ENCODE results near the gene LRRC45.

The LRRC45 gene

GRCh38 chr17:81996232-81996756 lies 26.8 kb upstream of the LRRC45 start:
- Histone ChIP-seq H3K36me3 (replicated peaks in 1 of 2; ENCODE audit: control insufficient read depth in 2 of 2, insufficient read depth in 2 of 2, low read length in 2 of 2) (peaks cover 0 to 7% of the 10 kb centered on the region in 2 donors), H2BK15ac (ENCODE audit: low read length) (no peak overlapping the region), H3K14ac (ENCODE audit: low read length) (no peak overlapping the region), H3K4me3 (ENCODE audit: low read length in 2 of 2) (no peak overlapping the region), H3K9ac (ENCODE audit: low read depth, low read length, poor library complexity) (peak overlapping the region; percentile 44), H2AFZ (ENCODE audit: low read length) (no peak overlapping the region), H3K4me2 (ENCODE audit: insufficient read depth, low read length, poor library complexity, severe bottlenecking) (no peak overlapping the region), H2BK120ac (ENCODE audit: low read depth, low read length) (no peak overlapping the region), H3K27ac (replicated peaks; ENCODE audit: low read length) (no peak overlapping the region), H3K23ac (ENCODE audit: low read depth, low read length, poor library complexity) (no peak overlapping the region), H3K9me3 (replicated peaks in 1 of 2; ENCODE audit: control insufficient read depth in 2 of 2, insufficient read depth in 1 of 2, low read depth in 1 of 2, low read length in 2 of 2) (peaks cover 0 to 3% of the 10 kb centered on the region in 2 donors), H2BK5ac (ENCODE audit: low read length) (no peak overlapping the region), H3K79me1 (ENCODE audit: low read depth, low read length) (peaks cover 17% of the 10 kb centered on the region), H2BK12ac (ENCODE audit: low read length) (no peak overlapping the region), H2AK5ac (ENCODE audit: low read depth, low read length) (peak overlapping the region; percentile 70), H4K8ac (ENCODE audit: low read depth, low read length) (no peak overlapping the region), H3K18ac (ENCODE audit: low read length) (no peak overlapping the region), H3K27me3 (ENCODE audit: control insufficient read depth in 3 of 3, insufficient read depth in 3 of 3, low read depth in 1 of 3, low read length in 3 of 3) (no peaks in the 10 kb centered on the region), H4K91ac (ENCODE audit: low read depth, low read length, poor library complexity) (no peak overlapping the region), H3K4ac (ENCODE audit: low read length) (no peak overlapping the region), H3K4me1 (ENCODE audit: control insufficient read depth in 2 of 2, insufficient read depth in 1 of 2, low read depth in 1 of 2, low read length in 2 of 2) (peaks cover 25 to 27% of the 10 kb centered on the region in 2 donors)
- no peak for DNase-seq (ENCODE audit: low spot score)
- WGBS, 2 donors (ENCODE audit: extremely low coverage in 2 of 2, insufficient read length in 2 of 2, insufficient replicate concordance in 1 of 2): no CpG with 5 or more reads among the region's 28 CpGs

- Histone ChIP-seq H3K79me1 (ENCODE audit: low read depth, low read length) (peaks cover 17% of the 10 kb centered on the region), H2BK15ac (ENCODE audit: low read length) (no peak overlapping the region), H2BK12ac (ENCODE audit: low read length) (no peak overlapping the region), H3K18ac (ENCODE audit: low read length) (no peak overlapping the region), H3K27me3 (ENCODE audit: control insufficient read depth in 3 of 3, insufficient read depth in 3 of 3, low read depth in 1 of 3, low read length in 3 of 3) (no peaks in the 10 kb centered on the region), H3K4me3 (ENCODE audit: low read length in 2 of 2) (peak overlapping the region in 1 of 2 donors; percentile 52), H3K14ac (ENCODE audit: low read length) (no peak overlapping the region), H4K8ac (ENCODE audit: low read depth, low read length) (no peak overlapping the region), H3K4me1 (ENCODE audit: control insufficient read depth in 2 of 2, insufficient read depth in 1 of 2, low read depth in 1 of 2, low read length in 2 of 2) (peaks cover 19 to 23% of the 10 kb centered on the region in 2 donors), H4K91ac (ENCODE audit: low read depth, low read length, poor library complexity) (no peak overlapping the region), H3K4ac (ENCODE audit: low read length) (no peak overlapping the region), H3K23ac (ENCODE audit: low read depth, low read length, poor library complexity) (no peak overlapping the region), H3K4me2 (ENCODE audit: insufficient read depth, low read length, poor library complexity, severe bottlenecking) (no peak overlapping the region), H3K9me3 (replicated peaks in 1 of 2; ENCODE audit: control insufficient read depth in 2 of 2, insufficient read depth in 1 of 2, low read depth in 1 of 2, low read length in 2 of 2) (peaks cover 0 to 3% of the 10 kb centered on the region in 2 donors), H2AK5ac (ENCODE audit: low read depth, low read length) (no peak overlapping the region), H2BK120ac (ENCODE audit: low read depth, low read length) (no peak overlapping the region), H3K27ac (replicated peaks; ENCODE audit: low read length) (no peak overlapping the region), H3K36me3 (replicated peaks in 1 of 2; ENCODE audit: control insufficient read depth in 2 of 2, insufficient read depth in 2 of 2, low read length in 2 of 2) (peaks cover 0 to 7% of the 10 kb centered on the region in 2 donors), H2BK5ac (ENCODE audit: low read length) (no peak overlapping the region), H2AFZ (ENCODE audit: low read length) (no peak overlapping the region), H3K9ac (ENCODE audit: low read depth, low read length, poor library complexity) (no peak overlapping the region)
- no CpG with 5 or more reads among the region's 30 CpGs for WGBS, 2 donors (ENCODE audit: extremely low coverage in 2 of 2, insufficient read length in 2 of 2, insufficient replicate concordance in 1 of 2)
- no peak for DNase-seq (ENCODE audit: low spot score)
Observed at GRCh38 chr17:81996757-81997441, 26.2 kb upstream of the LRRC45 start.

- Histone ChIP-seq H2BK15ac (ENCODE audit: low read length) (no peak overlapping the region), H3K4ac (ENCODE audit: low read length) (no peak overlapping the region), H3K27me3 (ENCODE audit: control insufficient read depth in 3 of 3, insufficient read depth in 3 of 3, low read depth in 1 of 3, low read length in 3 of 3) (no peaks in the 10 kb centered on the region), H3K36me3 (replicated peaks in 1 of 2; ENCODE audit: control insufficient read depth in 2 of 2, insufficient read depth in 2 of 2, low read length in 2 of 2) (peaks cover 0 to 7% of the 10 kb centered on the region in 2 donors), H3K4me2 (ENCODE audit: insufficient read depth, low read length, poor library complexity, severe bottlenecking) (no peak overlapping the region), H4K8ac (ENCODE audit: low read depth, low read length) (no peak overlapping the region), H2AK5ac (ENCODE audit: low read depth, low read length) (no peak overlapping the region), H3K27ac (replicated peaks; ENCODE audit: low read length) (no peak overlapping the region), H3K9me3 (replicated peaks in 1 of 2; ENCODE audit: control insufficient read depth in 2 of 2, insufficient read depth in 1 of 2, low read depth in 1 of 2, low read length in 2 of 2) (peaks cover 0 to 3% of the 10 kb centered on the region in 2 donors), H3K23ac (ENCODE audit: low read depth, low read length, poor library complexity) (no peak overlapping the region), H3K14ac (ENCODE audit: low read length) (no peak overlapping the region), H2AFZ (ENCODE audit: low read length) (no peak overlapping the region), H3K4me1 (ENCODE audit: control insufficient read depth in 2 of 2, insufficient read depth in 1 of 2, low read depth in 1 of 2, low read length in 2 of 2) (peaks cover 10 to 13% of the 10 kb centered on the region in 2 donors), H2BK12ac (ENCODE audit: low read length) (no peak overlapping the region), H2BK120ac (ENCODE audit: low read depth, low read length) (no peak overlapping the region), H3K4me3 (ENCODE audit: low read length in 2 of 2) (no peak overlapping the region), H3K79me1 (ENCODE audit: low read depth, low read length) (peaks cover 15% of the 10 kb centered on the region), H4K91ac (ENCODE audit: low read depth, low read length, poor library complexity) (no peak overlapping the region), H2BK5ac (ENCODE audit: low read length) (no peak overlapping the region), H3K18ac (ENCODE audit: low read length) (no peak overlapping the region), H3K9ac (ENCODE audit: low read depth, low read length, poor library complexity) (no peak overlapping the region)
- DNase-seq (ENCODE audit: low spot score): no peak
- WGBS, 2 donors (ENCODE audit: extremely low coverage in 2 of 2, insufficient read length in 2 of 2, insufficient replicate concordance in 1 of 2): no CpG with 5 or more reads among the region's 7 CpGs
Observed at GRCh38 chr17:81998212-81998611, 24.9 kb upstream of the LRRC45 start.

- Histone ChIP-seq H3K18ac (ENCODE audit: low read length) (peak overlapping the region; percentile 2), H3K27me3 (ENCODE audit: control insufficient read depth in 3 of 3, insufficient read depth in 3 of 3, low read depth in 1 of 3, low read length in 3 of 3) (no peaks in the 10 kb centered on the region), H4K91ac (ENCODE audit: low read depth, low read length, poor library complexity) (no peak overlapping the region), H2BK5ac (ENCODE audit: low read length) (no peak overlapping the region), H3K4me2 (ENCODE audit: insufficient read depth, low read length, poor library complexity, severe bottlenecking) (no peak overlapping the region), H3K4me3 (ENCODE audit: low read length in 2 of 2) (no peak overlapping the region), H3K14ac (ENCODE audit: low read length) (no peak overlapping the region), H3K9me3 (replicated peaks in 1 of 2; ENCODE audit: control insufficient read depth in 2 of 2, insufficient read depth in 1 of 2, low read depth in 1 of 2, low read length in 2 of 2) (no peaks in the 10 kb centered on the region), H3K9ac (ENCODE audit: low read depth, low read length, poor library complexity) (no peak overlapping the region), H2AK5ac (ENCODE audit: low read depth, low read length) (peak overlapping the region; percentile 53), H3K79me1 (ENCODE audit: low read depth, low read length) (peaks cover 18% of the 10 kb centered on the region), H4K8ac (ENCODE audit: low read depth, low read length) (no peak overlapping the region), H3K27ac (replicated peaks; ENCODE audit: low read length) (no peak overlapping the region), H2BK12ac (ENCODE audit: low read length) (peak overlapping the region; percentile 10), H2BK120ac (ENCODE audit: low read depth, low read length) (no peak overlapping the region), H3K36me3 (replicated peaks in 1 of 2; ENCODE audit: control insufficient read depth in 2 of 2, insufficient read depth in 2 of 2, low read length in 2 of 2) (peaks cover 0 to 5% of the 10 kb centered on the region in 2 donors), H2AFZ (ENCODE audit: low read length) (no peak overlapping the region), H2BK15ac (ENCODE audit: low read length) (no peak overlapping the region), H3K4me1 (ENCODE audit: control insufficient read depth in 2 of 2, insufficient read depth in 1 of 2, low read depth in 1 of 2, low read length in 2 of 2) (peaks cover 11% of the 10 kb centered on the region in 2 donors), H3K4ac (ENCODE audit: low read length) (no peak overlapping the region), H3K23ac (ENCODE audit: low read depth, low read length, poor library complexity) (no peak overlapping the region)
- no CpG with 5 or more reads among the region's 14 CpGs for WGBS, 2 donors (ENCODE audit: extremely low coverage in 2 of 2, insufficient read length in 2 of 2, insufficient replicate concordance in 1 of 2)
- DNase-seq (ENCODE audit: low spot score): no peak
Observed at GRCh38 chr17:81998691-81999438, 24.2 kb upstream of the LRRC45 start.
